Fibroblast of lung (primary cell): ENCODE measurements around the gene XAB2.

ENCODE experiments used
- CTCF ChIP-seq, 2 donors: IDR thresholded peaks in 1 of 2; conservative IDR thresholded peaks in 1 of 2; 1 replicate in 1 of 2; 2 replicates in 1 of 2; pipeline ENCODE4 v1.5.1; 2011 to 2012; ENCODE audit warnings: low read length in 2 of 2, control low read depth in 1 of 2, inconsistent platforms in 1 of 2, low read depth in 1 of 2, mild to moderate bottlenecking in 1 of 2
- EZH2 ChIP-seq: IDR thresholded peaks from 2 replicates; pipeline ENCODE4 v1.5.1; 2012; ENCODE audit warnings: low read length, control low read depth, mild to moderate bottlenecking; ENCODE audit errors: missing control alignments

DNA sequence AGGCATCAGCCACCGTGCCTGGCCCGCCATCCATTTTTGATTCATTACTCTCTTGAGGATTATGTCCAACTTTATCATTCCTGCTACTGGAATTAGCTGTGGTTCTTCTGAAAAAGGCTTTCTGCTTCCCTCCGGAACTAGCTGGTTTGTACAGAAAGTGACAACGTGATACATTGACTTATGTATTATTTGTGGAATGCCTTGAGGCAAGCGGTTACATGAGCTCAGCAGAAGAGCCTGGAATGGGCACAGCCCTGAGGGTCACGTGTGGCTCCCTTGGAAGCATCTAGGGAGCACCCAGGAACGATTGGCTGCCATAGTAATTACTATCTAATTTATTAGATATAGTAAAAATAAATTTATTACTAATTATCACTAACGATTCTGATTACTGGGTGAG, 25.1 kb upstream of the XAB2 start:
- TF ChIP-seq CTCF (conservative IDR thresholded peaks at IDR 0.05 in 1 of 2, IDR thresholded peaks at IDR 0.05 in 1 of 2; ENCODE audit: low read depth in 1 of 2, low read length in 2 of 2) (no peak), EZH2 (no peak)
